ENCODE data around the gene COPZ2.
"Not testable (repeated sequence)": the region's sequence is repeated elsewhere in the genome, so short reads cannot be mapped to it uniquely, and the experiment has no call there.

Gene COPZ2

DNA sequence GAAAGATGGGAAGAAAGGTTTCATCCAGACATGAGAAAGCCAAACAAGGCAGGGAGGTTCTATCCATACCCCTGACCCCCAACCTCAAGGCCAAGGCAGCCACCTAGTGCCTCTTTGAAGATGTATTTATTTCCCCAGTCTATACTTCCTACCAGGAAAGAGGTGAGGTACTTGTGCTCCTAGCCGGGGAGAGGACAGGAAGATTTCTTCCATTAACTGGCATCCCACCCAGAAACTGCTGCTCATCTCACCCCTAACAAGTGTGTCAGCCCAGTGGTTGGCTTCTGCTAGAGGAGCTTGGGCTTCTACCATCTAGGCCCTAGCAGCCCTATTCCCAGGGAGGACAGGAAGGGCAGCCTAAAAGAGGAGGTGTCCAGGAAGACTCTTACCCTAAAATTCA, 8.9 kb downstream of the COPZ2 start:
- DNase-seq (ENCODE audit: low read depth), result no peak

GRCh38 chr17:48027322-48027981, 10.1 kb downstream of the COPZ2 start:
- no peak for DNase-seq (ENCODE audit: low read depth)

DNA sequence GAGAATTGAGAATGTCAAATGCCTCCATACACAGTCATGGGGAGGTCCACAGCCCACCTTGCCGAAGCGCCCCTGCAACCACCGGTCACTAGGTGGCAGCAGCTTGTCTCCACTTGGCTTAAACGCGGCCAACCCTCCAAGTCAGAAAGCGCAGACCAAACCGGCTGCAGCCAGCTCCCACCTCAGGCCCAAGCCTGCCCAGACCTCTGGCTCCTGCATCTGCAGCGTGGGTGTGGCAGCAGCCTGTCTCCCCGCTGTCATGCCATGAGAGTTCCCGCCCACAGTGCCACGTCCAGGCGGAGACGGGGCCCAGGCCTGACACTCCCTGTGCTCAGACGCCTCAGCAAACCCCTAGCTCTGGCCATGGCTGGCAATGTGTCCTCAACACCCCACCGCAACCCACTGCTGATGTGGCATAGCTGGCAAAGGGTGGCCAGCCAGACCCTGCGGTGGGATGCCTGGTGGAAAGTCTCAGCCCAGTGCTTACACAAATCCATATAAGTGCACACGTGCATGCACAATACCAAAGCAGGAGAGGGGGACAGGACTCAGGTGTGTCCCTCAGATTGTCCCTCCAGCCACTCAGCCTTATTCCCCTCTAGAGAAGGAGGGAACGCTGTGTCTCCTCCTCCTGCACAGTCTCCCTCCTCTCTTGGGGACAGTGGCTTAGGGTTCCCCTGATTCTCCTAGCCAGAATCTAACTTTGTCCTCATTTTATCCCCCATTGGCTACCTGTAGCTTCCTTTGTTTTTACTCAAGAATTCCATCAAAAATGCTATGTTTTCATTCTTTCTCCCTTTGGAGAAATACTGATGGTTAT, 10.9 kb downstream of the COPZ2 start:
- peak; percentile 51 for DNase-seq (ENCODE audit: low read depth)

DNA sequence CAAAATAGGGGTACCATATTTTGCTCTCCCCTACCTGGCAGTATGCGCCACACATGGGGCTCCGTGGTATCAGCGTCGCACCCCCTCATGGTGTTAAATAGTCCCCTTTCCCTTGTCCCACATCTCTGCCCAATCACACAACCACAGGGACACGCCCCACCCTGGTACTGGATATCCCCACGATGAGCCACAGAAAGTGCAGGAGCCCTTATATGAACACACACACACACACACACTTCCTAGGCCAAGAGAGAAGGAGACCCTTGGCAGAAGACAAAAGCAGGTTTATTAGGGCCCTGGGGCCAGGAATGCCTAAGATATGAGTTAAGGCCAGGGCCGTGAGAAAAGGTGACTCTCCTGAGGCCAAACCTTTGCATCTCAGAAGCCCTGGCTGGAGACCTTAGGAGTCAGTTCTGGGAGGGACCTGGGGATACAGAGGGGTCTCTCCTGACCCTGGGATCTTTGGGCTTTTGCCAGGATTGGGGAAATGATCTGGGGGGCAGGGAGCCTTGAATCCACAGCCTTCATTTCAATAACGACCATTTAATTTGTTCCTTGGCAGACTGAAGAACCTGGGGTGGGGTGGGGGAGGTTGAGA, 11.6 kb downstream of the COPZ2 start:
- DNase-seq (ENCODE audit: low read depth), result no peak

GRCh38 chr17:48025040-48025903, 12.3 kb downstream of the COPZ2 start:
- DNase-seq (ENCODE audit: low read depth), result peak; percentile 94

- no peak for DNase-seq (ENCODE audit: low read depth)
Observed at GRCh38 chr17:48024149-48025039, 13.2 kb downstream of the COPZ2 start.

DNA sequence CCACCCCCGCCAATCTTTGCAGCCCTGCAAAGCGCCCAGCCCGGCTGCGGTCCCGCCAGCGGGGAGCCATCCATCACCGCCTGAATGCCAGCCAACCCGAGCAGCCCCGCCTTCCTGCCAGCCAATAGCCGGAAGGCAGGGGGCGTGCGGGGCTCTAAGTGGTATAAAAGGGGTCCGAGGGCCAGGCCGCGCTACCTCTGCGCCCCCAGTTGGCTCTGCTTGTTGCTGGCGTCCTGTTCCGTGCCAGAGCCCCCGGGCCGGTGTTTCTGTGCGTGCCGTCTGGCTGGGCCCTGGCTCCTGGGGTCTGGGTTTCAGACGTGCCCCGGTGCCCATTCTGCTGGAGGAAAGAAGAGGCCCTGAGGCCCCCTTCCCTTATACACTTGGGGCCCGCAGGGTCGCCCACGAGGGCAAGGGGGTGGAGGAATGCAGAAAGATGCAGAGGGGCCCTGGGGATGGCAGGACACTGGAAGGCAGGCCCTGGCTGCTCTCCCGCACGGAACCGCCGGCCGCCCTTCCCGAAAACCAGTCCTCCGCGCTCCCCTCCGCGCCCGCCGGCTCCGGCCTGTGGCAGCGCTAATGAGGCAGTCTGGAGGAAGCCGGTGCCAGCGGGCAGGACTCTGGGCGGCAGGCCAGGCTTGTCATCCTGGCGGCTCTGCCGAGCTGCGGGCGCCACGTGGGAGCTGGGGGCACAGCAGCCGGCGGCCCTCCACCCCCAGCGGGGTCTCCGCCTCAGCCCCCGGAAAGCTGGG, 14.0 kb downstream of the COPZ2 start:
- no peak for DNase-seq (ENCODE audit: low read depth)

GRCh38 chr17:48022901-48023300, 14.7 kb downstream of the COPZ2 start:
- no peak for DNase-seq (ENCODE audit: low read depth)

GRCh38 chr17:48021934-48022333, 15.7 kb downstream of the COPZ2 start:
- DNase-seq (ENCODE audit: low read depth), result no peak

DNA sequence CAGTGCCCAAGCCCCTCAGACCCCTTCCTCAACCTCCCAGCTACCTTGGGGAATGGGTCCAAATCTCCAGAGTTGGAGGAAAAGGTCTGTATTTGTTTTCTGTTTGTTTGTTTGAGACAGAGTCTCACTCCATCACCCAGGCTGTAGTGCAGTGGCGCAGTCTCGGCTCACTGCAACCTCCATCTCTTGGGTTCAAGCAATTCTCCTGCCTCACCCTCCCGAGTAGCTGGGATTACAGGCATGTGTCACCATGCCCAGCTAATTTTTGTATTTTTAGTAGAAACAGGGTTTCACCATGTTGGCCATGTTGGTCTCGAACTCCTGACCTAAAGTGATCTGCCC, 19.8 kb downstream of the COPZ2 start:
- DNase-seq (ENCODE audit: low read depth), result not testable (repeated sequence)

DNA sequence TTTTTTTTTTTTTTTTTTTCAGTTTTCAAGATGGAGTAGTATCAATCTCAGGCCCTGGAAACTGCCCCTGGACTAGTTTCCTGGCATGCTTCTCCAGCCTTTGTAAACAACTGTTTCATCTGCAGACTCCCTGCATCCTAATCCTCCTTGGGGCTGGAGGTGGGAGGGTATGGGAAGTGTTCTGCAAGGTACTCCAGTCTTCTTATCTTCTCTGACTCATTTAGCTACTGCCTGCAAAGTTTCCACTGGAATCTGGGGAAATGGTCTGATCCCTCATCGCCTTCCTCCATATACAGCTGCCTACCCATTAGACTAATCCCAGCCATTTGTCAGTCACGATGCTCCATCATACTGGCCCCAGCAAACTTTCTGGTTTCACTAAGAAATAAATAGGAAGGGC, 21.5 kb downstream of the COPZ2 start:
- DNase-seq (ENCODE audit: low read depth), result no peak

DNA sequence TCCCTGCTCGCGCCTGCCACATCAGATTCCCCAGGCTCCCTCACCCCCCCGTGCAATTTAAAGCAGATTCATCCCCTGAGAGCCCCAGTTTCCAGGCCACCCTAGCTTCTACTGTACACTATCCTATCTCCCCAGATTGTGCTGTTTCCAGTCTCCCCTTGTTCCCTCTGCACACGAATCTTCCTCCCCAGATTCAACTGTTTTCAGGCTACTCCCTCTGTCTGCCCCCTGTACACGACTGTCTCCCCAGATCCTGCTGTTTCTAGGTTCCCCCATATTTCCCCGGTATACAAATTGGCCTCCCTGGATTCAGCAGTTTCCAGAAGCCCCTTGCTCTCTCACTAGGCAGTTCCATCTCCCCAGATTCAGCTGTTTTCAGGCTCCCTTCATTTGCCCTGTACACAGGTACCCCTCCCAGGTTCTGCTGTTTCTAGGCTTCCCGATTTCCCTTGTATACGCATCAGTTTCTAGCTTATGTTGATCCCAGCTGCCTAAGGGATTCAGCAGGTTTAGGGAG, 22.9 kb downstream of the COPZ2 start:
- no peak for DNase-seq (ENCODE audit: low read depth)

GRCh38 chr17:48013876-48014594, 23.6 kb downstream of the COPZ2 start:
- DNase-seq (ENCODE audit: low read depth), result no peak

DNA sequence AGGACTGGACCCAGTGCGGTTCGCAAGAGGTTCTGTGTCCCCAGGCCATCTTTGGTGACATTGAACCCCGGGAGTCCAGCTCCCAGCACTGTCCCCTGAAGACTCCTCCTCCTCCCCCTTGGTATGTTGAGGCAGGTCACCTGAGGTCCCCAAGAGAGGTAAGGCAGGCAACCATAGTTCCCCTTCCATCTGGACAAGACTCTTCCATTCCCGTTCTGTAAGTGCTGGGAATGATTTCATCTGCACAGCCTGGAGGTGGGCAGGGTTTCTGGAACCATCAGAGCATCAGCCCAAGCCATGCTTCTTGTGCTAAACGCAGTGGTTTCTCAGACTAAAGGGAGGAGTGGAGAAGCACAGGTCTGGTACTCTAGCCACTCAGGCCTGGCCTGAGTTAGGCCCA, 24.9 kb downstream of the COPZ2 start:
- DNase-seq (ENCODE audit: low read depth), result no peak

GRCh38 chr17:48012151-48012520, 25.5 kb downstream of the COPZ2 start:
- no peak for DNase-seq (ENCODE audit: low read depth)

- DNase-seq (ENCODE audit: low read depth), result no peak
Observed at GRCh38 chr17:48011405-48012150, 26.0 kb downstream of the COPZ2 start.

- no peak for DNase-seq (ENCODE audit: low read depth)
Observed at GRCh38 chr17:48010193-48010592, 27.4 kb downstream of the COPZ2 start.

DNA sequence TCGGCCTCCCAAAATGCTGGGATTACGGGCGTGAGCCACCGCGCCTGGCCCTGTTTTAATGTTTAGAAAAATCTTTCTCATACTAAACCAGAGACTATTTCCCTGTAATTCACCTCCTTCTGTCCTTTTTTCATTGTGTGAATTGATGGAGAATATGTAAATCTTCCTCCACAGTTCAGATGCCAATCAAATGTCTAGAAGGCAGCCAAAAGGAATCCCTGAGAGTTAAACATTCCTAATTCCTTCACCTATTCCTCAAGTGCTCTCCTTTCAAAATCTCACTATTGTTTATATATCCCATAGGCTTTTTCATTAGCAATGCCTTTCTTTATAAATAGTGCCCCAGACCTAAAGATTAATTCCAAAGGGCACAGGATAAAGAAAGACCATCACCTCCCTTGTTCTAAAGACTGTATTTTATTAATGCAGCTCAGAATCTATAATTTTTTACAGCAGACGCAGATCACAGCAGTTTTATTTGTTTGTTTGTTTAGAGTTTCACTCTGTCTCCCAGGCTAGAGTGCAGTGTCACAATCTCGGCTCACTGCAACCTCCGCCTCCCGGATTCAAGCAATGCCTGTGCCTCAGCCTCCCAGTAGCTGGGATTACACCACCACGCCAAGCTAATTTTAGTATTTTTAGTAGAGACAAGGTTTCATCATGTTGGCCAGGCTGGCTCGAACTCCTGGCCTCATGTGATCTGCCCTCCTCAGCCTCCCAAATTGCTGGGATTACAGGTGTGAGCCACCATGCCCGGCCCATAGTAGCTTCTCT, 30.5 kb downstream of the COPZ2 start:
- DNase-seq (ENCODE audit: low read depth), result no peak

Measured in stimulated activated CD8-positive, alpha-beta memory T cell treated with anti-CD3 and anti-CD28 coated beads, Interleukin-15, amount 100 ng/mL, for 1 hour (primary cell).